HEK293 (cell line): ENCODE results near the gene HIF3A.

Source experiments
- CTCF ChIA-PET: fragments of 350-600 bp; formaldehyde crosslinking; extraction: SDS; loops from one replicate; lab custom pipeline; 2021; ENCODE audit warnings: antibody characterized with exemption; lab: Yijun Ruan, JAX
- POLR2A ChIA-PET: fragments of 300-600 bp; formaldehyde crosslinking; extraction: SDS; loops from one replicate; lab custom pipeline; 2020; ENCODE audit warnings: antibody characterized with exemption, inconsistent platforms; lab: Yijun Ruan, JAX
- H3K27ac ChIP-seq: fragments of 200-500 bp; sonication (Bioruptor generic); 2 replicates; pipeline ENCODE4 v1.5.1; 2014; ENCODE audit warnings: low read depth, low read length, control low read depth, inconsistent platforms; ENCODE audit errors: extremely low read depth
- H3K36me3 ChIP-seq, 2 experiments: fragments of 200-500 bp in 1 of 2; sonication (Bioruptor generic) in 1 of 2; 1 replicate in 1 of 2; 2 replicates in 1 of 2; pipeline ENCODE4 v1.5.1; 2014 to 2017; ENCODE audit warnings: inconsistent platforms in 2 of 2, low read length in 2 of 2; ENCODE audit not compliant: control insufficient read depth in 2 of 2, insufficient read depth in 1 of 2
- H3K4me1 ChIP-seq: fragments of 200-500 bp; sonication (Bioruptor generic); 2 replicates; pipeline ENCODE4 v1.5.1; 2014; ENCODE audit warnings: mild to moderate bottlenecking, low read length, inconsistent platforms; ENCODE audit not compliant: control insufficient read depth, insufficient read depth
- H3K4me3 ChIP-seq: 2 replicates; pipeline ENCODE4 v1.5.1; 2011; ENCODE audit warnings: low read depth, mild to moderate bottlenecking, control low read depth, low read length, moderate library complexity
- H3K9me3 ChIP-seq: fragments of 200-500 bp; sonication (Bioruptor generic); 2 replicates; pipeline ENCODE4 v1.5.1; 2014; ENCODE audit warnings: low read depth, low read length, inconsistent platforms; ENCODE audit not compliant: control insufficient read depth, insufficient read depth
- GLI2 ChIP-seq: fragments of 450-650 bp; formaldehyde crosslinking; IDR thresholded peaks from 2 replicates; pipeline ENCODE4; 2017; ENCODE audit warnings: missing biosample characterization, missing genetic modification characterization, low read depth, borderline replicate concordance
- HIC1 ChIP-seq: fragments of 450-650 bp; formaldehyde crosslinking; IDR thresholded peaks from 2 replicates; pipeline ENCODE4 v1.5.1; 2016; ENCODE audit warnings: missing biosample characterization, missing genetic modification characterization
- KLF9 ChIP-seq: fragments of 450-650 bp; formaldehyde crosslinking; IDR thresholded peaks from 2 replicates; pipeline ENCODE4 v1.5.1; 2016; ENCODE audit warnings: missing biosample characterization, missing genetic modification characterization, low read depth
- PRDM2 ChIP-seq: fragments of 450-650 bp; formaldehyde crosslinking; IDR thresholded peaks from 2 replicates; pipeline ENCODE4 v1.5.1; 2016; ENCODE audit warnings: missing biosample characterization, missing genetic modification characterization, borderline replicate concordance
- RBAK ChIP-seq: fragments of 450-650 bp; formaldehyde crosslinking; IDR thresholded peaks from 2 replicates; pipeline ENCODE4 v1.5.1; 2016; ENCODE audit warnings: missing biosample characterization, missing genetic modification characterization
- SP7 ChIP-seq: fragments of 450-650 bp; formaldehyde crosslinking; IDR thresholded peaks from 2 replicates; pipeline ENCODE4 v1.5.1; 2016; ENCODE audit warnings: missing biosample characterization, missing genetic modification characterization
- TCF7L2 ChIP-seq: IDR thresholded peaks from 2 replicates; pipeline ENCODE4 v1.6.1; 2011; ENCODE audit warnings: low read depth, mild to moderate bottlenecking, inconsistent platforms, low read length, moderate library complexity, borderline replicate concordance
- YY1 ChIP-seq: fragments of 450-650 bp; formaldehyde crosslinking; IDR thresholded peaks from 2 replicates; pipeline ENCODE4 v1.5.1; 2018; ENCODE audit warnings: missing biosample characterization, missing genetic modification characterization
- ZBTB48 ChIP-seq: fragments of 450-650 bp; formaldehyde crosslinking; IDR thresholded peaks from 2 replicates; pipeline ENCODE4 v1.5.1; 2016; ENCODE audit warnings: missing biosample characterization, missing genetic modification characterization
- ZNF211 ChIP-seq: fragments of 450-650 bp; formaldehyde crosslinking; IDR thresholded peaks from 2 replicates; pipeline ENCODE4 v1.5.1; 2016; ENCODE audit warnings: low read depth, missing biosample characterization, missing genetic modification characterization
- ZNF391 ChIP-seq: fragments of 450-650 bp; formaldehyde crosslinking; IDR thresholded peaks from 2 replicates; pipeline ENCODE4 v1.5.1; 2016; ENCODE audit warnings: low read depth, missing biosample characterization, missing genetic modification characterization, borderline replicate concordance
- ZNF501 ChIP-seq: fragments of 450-650 bp; formaldehyde crosslinking; IDR thresholded peaks from 2 replicates; pipeline ENCODE4 v1.5.1; 2016; ENCODE audit warnings: missing biosample characterization, missing genetic modification characterization
- ZNF670 ChIP-seq: fragments of 450-650 bp; formaldehyde crosslinking; IDR thresholded peaks from 2 replicates; pipeline ENCODE4 v1.5.1; 2016; ENCODE audit warnings: missing biosample characterization, missing genetic modification characterization, low read depth
- ZSCAN4 ChIP-seq: fragments of 450-650 bp; formaldehyde crosslinking; IDR thresholded peaks from 2 replicates; pipeline ENCODE4 v1.5.1; 2017; ENCODE audit warnings: missing biosample characterization, missing genetic modification characterization

The HIF3A gene

GRCh38 chr19:46296722-46297461, at the start of gene HIF3A:
Gene HIF3A (plus strand): TSS chr19:46297042. CDS start chr19:46297077, 35 bp downstream.
- ChIA-PET CTCF (interaction anchor here (0.5 to 1.6 kb wide), 5 partner anchors 32 to 125 kb away, joined by 3 to 6 read pairs (median 3); partner anchors contain the start of gene PPP5C), POLR2A (no interaction called here)
- H3K4me3 ChIP-seq = no peak within 1 kb of the TSS
- no peaks in the 10 kb centered on the region for H3K36me3 ChIP-seq
- peaks cover 19% of the 10 kb centered on the region for H3K4me1 ChIP-seq
- no peaks in the 10 kb centered on the region for H3K9me3 ChIP-seq
- TF ChIP-seq KLF9 (tag by site-specific recombination) (0 out of 2 replicates have a peak, but pooled peaks have one; percentile 19), GLI2 (tag by site-specific recombination) (no peak), ZNF211 (tag by site-specific recombination) (no peak)
- no peak within 1 kb of the TSS for H3K27ac ChIP-seq

- ChIA-PET POLR2A (no interaction called here), CTCF (interaction anchor here (0.6 to 6.4 kb wide), 7 partner anchors 14 to 744 kb away, joined by 3 to 37 read pairs (median 3); no protein-coding TSS in a partner anchor)
- Histone ChIP-seq H3K36me3 (no peaks in the 10 kb centered on the region), H3K27ac (no peak overlapping the region), H3K4me1 (peaks cover 8% of the 10 kb centered on the region), H3K9me3 (no peaks in the 10 kb centered on the region), H3K4me3 (no peak overlapping the region)
- no peak for TF ChIP-seq RBAK (tag by site-specific recombination)
- no peak for TF ChIP-seq ZSCAN4 (tag by site-specific recombination)
- TF ChIP-seq ZNF670 = no peak
- peak; percentile 96 for TF ChIP-seq SP7 (tag by site-specific recombination)
These were observed 46.6 kb upstream of the HIF3A start for GRCh38 chr19:46250076-46250735.

GRCh38 chr19:46251416-46251815, 45.4 kb upstream of the HIF3A start:
- Histone ChIP-seq H3K27ac (no peak overlapping the region), H3K4me1 (peaks cover 3% of the 10 kb centered on the region; the same call in 1 of the 2 replicates), H3K9me3 (no peaks in the 10 kb centered on the region), H3K36me3 (no peaks in the 10 kb centered on the region), H3K4me3 (no peak overlapping the region)
- no peak for TF ChIP-seq TCF7L2
- TF ChIP-seq ZNF391 = no peak
- no peak for TF ChIP-seq YY1
- TF ChIP-seq HIC1 (tag by site-specific recombination) = no peak
- no peak for TF ChIP-seq ZBTB48 (tag by site-specific recombination)
- no peak for TF ChIP-seq ZNF501 (tag by site-specific recombination)
- no peak for TF ChIP-seq PRDM2
- ChIA-PET POLR2A (no interaction called here), CTCF (interaction anchor here (6.4 kb wide), 1 partner anchor 12 kb away, joined by 37 read pairs; no protein-coding TSS in a partner anchor)
